Hindlimb muscle (tissue), 1 donor: ENCODE measurements around the gene MAD1L1. TPM values are rescaled to one million over a fixed set of nuclear protein-coding genes. Genes with fewer than 3 reads are reported as not detected.

Source experiments
- DNase-seq: peaks from one replicate; pipeline ENCODE4 v3.0.0-alpha.2; 2013
- polyA plus RNA-seq: library from polyadenylated mRNA; unstranded; fragments of 120-200 nt; gene quantifications from one replicate; pipeline ENCODE4 v1.2.1, GENCODE V29; 2013; ENCODE audit not compliant: insufficient read length

The MAD1L1 gene
- polyA plus RNA-seq, 1 donor, result 27.6 TPM

- DNase-seq, result no peak
These were observed 118.7 kb downstream of the MAD1L1 start for GRCh38 chr7:2114052-2114451.

- no peak for DNase-seq
These were observed 120.2 kb downstream of the MAD1L1 start for GRCh38 chr7:2112261-2113198.

DNA sequence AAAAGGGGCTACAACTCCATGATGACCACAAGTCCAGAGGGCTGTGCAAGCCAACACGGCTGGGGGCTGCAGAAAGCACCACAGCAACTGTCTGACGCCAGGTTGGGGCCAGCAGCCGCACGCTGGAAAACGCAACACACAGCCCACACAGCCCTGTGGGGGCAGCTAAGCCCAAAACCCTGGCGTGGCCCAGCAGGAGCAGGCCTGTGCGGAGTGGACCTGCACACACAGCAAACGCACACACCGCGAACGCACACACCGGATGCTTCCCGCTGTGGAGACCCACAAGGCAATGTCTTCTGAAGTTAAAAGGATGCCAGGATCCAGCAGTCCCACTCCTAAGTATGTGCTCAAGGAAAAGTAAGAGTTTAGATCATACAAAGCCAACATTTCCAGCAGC, 121.2 kb downstream of the MAD1L1 start:
- no peak for DNase-seq

DNA sequence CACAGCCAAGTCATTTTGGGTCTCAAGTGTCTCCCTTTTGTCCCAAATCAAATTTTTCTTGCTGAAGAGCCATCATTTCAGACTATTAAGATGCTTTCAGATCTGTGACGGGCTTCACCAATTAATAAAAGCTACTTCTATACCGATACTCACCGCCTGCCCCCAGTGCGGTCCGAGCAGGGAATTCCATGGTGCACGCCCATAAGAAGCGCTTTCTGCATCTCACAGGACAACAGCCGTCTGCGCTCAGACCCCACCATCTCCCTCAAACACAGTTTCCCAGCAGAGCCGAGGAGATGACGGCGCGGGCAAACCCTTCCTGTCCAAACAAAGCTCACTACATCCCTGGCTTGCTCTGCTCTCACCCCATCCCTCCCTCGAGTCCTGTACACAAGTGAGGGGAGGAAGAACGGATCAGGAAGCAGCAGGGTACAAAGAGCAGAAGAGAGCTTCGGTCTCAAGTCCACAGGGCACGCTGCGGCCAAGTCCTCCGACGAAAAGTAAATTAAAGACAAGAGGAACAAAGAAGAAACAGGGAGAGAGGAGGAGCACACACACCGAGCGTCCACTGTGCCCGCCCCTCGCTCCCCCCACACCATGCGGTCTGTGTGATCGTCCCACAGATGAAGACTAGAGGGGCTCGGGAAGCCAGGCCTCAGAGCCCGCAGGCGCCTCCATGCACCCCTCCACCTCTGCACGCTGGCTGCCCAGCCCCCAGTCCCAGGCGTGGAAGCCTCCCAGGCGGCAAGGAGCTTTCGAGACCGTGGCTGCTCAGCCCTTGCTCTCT, 121.9 kb downstream of the MAD1L1 start:
- DNase-seq, result no peak

DNA sequence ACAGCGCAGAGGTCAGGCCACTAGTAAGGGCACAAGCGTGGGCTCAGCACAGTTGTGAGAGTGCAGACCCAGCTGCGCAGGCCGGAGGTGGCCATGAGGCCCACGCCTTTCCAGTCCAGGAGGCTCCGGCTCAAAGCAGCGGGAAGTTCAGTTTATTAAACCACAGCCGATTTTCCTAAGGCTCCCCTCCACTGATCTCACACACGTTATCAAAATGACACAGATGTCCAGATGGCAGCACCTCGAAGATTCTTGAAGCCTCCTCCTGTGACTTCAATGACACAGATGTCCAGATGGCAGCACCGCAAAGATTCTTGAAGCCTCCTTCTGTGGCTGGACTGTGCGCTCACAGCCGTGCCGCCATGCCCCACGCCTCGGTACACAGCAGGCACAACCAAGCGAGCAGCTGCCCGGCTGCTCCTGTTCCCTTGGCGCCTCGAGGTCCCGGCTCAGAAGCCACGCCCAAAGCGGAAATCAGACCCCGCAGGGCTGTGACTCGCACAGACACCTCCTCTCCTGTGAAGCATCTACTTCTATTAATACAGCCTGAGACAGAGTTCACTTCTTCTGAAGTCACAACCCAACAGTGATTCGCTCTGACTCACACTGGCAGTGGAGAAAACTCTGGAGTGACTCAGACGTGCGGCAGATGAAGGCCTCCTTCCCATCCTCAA, 122.7 kb downstream of the MAD1L1 start:
- DNase-seq, result no peak

DNA sequence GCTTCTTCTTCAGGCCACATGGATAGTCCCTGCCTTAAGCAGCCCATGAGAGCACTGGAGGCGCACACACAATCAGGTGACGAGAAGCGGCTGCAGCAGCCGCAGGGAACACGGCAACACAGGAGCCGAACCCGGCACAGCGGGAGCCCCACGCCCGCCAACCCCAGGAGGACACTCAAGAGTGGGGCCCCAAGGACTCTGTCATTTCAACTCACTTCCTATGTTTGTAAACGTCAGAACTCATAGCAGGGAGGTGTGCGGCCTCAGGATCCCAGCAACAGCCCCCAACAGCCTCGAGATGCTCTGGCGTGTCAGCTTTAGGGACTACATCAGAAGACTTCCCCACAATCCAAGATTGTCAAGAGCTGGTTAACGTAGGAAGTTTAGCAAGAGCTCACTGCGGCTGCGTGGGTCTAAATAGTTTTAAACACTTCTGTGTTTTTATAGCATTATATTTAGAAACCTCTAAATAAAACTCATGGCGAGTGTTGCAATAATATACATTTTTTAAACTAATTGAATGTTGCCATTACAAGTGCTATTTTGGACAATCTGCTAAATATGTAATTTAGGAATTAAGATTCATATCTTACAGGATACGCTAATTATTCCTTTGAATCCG, 123.4 kb downstream of the MAD1L1 start:
- DNase-seq, result no peak

GRCh38 chr7:2108501-2109250, 124.1 kb downstream of the MAD1L1 start:
- no peak for DNase-seq

DNA sequence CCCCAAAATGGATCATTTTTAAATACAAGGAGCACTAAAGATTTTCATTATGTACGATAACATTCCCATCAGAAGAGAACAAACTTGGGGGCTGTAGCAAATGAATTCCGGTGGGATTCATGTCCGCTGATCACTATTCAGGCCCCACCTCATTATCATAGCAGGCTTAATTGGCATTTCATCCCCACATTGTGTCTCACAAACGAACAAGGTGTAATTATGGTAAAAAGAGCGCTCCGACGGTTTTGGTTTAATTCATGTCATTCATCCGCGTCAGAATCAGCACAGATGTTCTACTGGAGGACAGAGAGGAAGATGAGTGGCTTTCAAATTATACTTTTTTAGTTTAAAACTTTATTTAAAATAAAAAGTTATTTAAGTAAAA, 124.7 kb downstream of the MAD1L1 start:
- no peak for DNase-seq

DNA sequence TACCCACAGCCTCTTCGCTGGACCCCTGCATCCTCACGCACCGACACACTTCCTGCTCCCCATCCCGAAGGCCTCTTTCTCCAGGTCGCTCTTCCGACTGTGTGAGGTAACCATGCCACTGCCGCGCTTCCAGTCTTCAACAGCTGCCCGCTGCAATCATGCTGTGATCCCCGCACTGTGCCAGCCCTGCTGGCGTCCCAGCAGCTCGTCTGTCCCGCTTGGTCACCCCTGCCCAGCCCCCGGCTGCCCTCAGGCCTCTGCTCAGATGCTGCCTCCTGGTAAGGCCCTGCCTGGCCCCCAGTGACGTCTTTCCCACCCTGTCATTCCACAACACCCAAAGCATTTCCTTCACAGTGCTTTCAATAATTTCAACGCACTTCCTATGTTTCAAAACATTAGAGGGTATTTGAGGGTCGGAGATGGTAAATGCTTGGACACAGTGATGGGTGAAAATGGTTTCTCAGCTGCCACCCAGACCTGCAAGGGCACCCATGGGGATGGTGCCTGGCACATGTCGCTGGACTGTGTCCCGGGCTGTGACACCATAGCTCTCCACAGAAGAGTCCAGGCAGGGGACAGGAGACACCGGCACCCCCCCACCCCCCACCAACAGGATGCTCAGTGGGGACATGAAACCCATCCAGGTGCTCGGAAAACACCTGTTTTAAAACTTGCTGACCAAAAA, 125.2 kb downstream of the MAD1L1 start:
- peak; percentile 46 for DNase-seq

- peak; percentile 62 for DNase-seq
These were observed 125.8 kb downstream of the MAD1L1 start for GRCh38 chr7:2106924-2107323.

DNA sequence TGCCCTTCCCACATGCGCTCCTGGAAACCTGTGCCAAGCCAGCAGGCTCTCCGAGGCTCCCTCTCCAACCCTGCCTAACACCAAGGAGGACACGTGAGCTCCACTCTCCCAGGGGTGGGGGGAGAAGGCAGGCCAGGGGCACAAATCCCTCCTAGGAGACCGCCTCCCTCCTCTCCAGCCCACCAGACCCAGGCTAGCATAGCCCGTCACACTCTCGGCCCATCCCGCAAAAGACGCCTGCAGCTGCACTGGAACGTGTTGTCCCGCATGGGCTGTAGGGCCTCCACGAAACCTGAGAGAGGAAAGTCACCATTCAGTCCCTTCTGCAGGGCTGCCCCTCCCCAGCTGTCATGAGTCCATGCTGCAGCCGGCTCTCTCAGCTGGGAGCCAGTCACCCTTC, 126.3 kb downstream of the MAD1L1 start:
- DNase-seq, result no peak

- DNase-seq, result no peak
These were observed 126.8 kb downstream of the MAD1L1 start for GRCh38 chr7:2105917-2106316.

- no peak for DNase-seq
These were observed 127.5 kb downstream of the MAD1L1 start for GRCh38 chr7:2105280-2105679.

GRCh38 chr7:2104716-2105115, 128.0 kb downstream of the MAD1L1 start:
- DNase-seq, result no peak

DNA sequence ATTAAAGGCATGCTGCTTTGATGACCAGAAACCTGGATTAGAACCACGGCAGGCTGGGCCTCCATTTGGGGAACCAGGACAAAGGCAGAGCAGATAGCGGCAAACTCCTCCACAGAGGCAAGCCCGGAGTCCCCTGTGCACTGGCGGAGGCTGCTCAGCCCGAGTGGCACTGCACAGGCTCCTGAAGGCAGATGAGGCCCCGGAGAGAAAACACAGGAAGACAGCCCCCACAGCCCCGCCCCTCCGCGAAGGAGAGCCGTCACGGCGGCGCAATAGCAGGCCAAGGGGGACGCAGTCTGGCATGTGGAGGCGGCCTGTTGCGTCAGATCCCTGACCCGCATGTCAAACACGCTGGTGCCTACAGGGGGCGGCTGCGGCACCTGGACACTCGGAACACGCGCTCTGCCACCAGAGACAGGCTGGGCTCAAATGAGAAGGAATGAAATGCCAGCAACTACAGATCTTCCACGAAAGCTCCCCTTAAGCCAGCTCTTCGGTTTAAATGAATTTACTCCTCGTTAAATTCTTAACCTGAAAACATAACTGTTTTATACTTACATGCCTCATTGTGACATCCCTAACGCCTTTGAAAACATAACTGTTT, 128.5 kb downstream of the MAD1L1 start:
- DNase-seq, result peak; percentile 84

DNA sequence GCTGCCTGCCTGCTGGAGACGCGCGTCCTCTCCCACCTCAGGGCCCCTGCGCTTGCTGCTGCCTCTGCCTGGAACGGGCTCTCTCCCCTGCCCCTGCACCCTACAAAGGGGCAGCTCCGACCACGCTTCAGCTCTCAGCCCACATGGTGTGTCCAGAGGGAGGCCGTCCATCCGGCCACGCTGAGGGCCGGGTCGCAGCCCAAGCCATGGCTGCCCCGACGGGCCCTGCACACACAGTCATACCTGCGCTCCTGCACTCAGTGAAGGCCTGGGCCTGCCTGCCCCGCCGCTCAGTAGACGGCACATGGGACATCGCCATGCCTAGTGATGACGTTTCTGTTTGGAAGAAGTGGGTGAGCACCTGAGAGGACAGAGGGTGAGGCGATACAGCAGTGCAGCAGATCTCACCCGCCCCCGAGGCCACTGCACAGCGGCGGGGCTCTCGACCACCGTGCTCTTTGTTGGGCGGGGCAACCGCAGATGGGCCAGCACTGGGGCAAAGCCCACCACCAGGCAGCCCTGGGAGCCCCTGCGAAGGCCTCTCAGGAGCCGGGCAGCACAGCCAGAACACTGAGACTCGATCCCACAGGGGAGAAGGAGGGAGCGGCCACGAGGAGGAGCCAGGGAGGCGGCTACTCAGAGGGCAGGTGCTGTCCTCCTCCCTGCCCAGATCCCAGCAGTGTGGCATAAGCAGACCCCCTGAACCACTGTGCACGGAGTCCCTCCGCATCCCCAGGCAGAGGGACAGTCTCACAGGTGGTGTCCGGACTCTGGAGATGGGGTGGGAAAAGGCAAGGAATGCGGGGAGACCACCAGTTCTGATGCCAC, 129.5 kb downstream of the MAD1L1 start:
- DNase-seq, result no peak

GRCh38 chr7:2102375-2102723, 130.4 kb downstream of the MAD1L1 start:
- no peak for DNase-seq

DNA sequence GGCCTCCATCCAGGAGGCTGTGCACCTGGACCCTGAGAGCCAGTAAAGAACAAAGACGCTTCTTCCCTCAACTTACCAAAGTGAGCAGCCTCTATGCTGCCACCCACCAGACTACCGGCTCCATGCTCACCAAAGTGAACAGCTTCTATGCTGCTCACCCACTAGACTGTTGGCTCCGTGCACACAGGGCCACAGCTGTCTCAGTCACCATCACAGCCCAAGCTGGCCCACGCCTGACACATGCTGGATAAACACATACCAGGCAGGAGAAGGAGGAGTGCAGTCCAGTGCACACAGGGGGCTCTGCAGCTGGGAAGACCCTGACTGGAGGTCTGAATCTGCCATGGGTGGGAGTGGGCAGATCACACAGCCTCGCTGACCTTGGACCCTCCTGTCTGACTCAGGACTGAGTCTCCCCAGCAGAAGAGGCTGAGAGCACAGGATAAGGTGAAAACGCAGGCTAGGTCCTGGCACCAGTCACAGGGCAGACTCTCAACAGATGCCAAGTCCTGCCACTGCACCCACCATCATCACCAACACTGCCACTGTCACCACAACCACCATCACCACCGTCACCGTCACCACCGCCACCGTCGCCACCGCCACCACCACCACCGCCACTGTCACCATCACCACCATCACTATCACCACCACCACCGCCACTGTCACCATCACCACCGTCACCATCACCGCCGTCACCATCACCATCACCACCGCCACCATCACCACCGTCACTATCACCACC, 130.9 kb downstream of the MAD1L1 start:
- no peak for DNase-seq
